ENCODE measurements around the gene SHB.

SHB gene

GRCh38 chr9:38068701-38069628 lies at the start of gene SHB:
Gene SHB (minus strand): TSS chr9:38069227. CDS start chr9:38068645, 582 bp downstream.
- DNase-seq (ENCODE audit: extremely low spot score, insufficient read length, low read depth): peak; percentile 91
- FAIRE-seq: no peak

DNA sequence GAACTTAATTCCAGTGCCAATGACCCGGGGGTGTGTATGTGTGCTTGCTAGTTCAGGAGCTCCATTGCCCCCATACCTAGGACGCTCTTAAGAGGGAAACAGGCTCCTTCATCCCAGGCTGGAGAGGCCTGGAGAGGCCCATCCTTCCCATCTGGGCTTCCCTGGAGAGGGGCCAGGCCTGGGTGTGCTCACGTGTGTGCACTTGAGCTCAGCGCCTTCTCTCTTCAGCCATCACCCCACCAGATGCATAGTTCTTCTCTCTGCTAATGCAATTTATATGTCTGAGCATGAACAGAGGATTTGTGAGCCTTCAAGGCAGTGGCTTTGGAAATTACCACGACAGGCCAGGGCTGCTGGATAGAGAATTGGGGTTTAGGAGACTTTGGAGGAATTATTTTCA lies 48.6 kb upstream of the SHB start:
- DNase-seq (ENCODE audit: extremely low spot score, insufficient read length, low read depth) (no peak), FAIRE-seq (no peak)

GRCh38 chr9:38114905-38115304 lies 45.9 kb upstream of the SHB start:
- FAIRE-seq: no peak
- no peak for DNase-seq (ENCODE audit: extremely low spot score, insufficient read length, low read depth)

GRCh38 chr9:38112456-38112855 lies 43.4 kb upstream of the SHB start:
- FAIRE-seq (no peak), DNase-seq (ENCODE audit: extremely low spot score, insufficient read length, low read depth) (no peak)

DNA sequence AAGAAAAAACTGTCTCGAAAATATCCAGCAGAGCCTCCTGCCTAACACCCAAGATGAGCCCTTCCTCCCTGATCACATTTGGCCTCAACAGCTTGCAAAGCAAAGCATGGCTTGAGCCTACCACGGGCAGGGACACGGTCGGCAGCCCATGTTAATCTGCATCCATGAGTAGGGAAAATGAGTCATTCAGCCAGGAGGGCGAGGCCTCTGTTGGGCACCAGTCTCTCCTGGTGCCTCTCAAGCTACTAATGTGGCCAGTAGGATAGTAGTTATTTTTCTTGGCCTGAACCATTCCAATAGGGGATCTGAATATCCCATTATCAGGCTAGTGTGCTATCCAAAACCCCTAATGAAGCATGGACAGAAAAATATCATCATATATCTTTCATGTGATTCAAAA lies 43.0 kb upstream of the SHB start:
- DNase-seq (ENCODE audit: extremely low spot score, insufficient read length, low read depth): no peak
- no peak for FAIRE-seq

DNA sequence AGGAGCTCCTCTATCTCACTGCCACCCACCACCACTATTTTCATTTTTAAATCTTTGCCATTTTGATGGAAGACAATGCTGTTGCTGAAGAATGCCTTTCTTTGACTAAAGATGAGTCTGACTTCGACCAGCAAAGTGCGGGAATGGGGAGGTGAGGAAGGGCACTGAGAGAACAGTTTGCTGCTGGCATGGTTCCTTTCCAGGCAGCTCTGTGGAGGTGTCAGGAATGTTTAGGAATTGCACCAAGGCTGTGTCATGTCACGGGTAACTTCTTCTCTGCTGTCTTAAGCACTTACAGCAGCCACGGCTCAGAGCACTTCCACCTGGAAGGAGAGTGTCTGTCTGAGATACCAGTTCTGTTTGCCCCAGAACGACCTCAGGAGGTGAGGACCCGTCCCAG lies 41.4 kb upstream of the SHB start:
- FAIRE-seq: no peak
- no peak for DNase-seq (ENCODE audit: extremely low spot score, insufficient read length, low read depth)

DNA sequence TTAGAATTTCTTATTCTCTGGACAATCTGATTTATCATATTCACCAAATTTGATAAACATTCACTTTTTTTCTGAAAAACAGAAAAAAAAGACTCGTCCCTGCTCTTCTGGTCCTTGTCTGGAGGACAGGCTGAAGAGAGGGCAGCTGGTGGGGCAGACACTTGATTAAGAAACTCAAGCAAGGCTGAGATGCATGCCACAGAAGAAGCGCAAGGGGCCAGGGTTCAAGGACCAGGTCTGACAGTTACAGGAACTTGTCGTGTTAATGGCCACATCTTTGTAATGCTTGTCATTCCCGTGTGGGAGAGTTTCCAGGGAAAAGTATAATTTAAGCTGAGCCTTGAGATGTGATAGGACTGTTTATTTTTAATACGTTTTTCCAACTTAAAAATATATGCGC lies 40.6 kb upstream of the SHB start:
- no peak for FAIRE-seq
- DNase-seq (ENCODE audit: extremely low spot score, insufficient read length, low read depth): no peak

- FAIRE-seq: no peak
Observed at GRCh38 chr9:38108326-38108725, 39.3 kb upstream of the SHB start.

GRCh38 chr9:38107811-38108304 lies 38.8 kb upstream of the SHB start:
- FAIRE-seq: peak; percentile 24
- no peak for DNase-seq (ENCODE audit: extremely low spot score, insufficient read length, low read depth)

More at GRCh38 chr9:38108326-38108725, 39.3 kb upstream of the SHB start:
- DNase-seq (ENCODE audit: extremely low spot score, insufficient read length, low read depth): no peak

DNA sequence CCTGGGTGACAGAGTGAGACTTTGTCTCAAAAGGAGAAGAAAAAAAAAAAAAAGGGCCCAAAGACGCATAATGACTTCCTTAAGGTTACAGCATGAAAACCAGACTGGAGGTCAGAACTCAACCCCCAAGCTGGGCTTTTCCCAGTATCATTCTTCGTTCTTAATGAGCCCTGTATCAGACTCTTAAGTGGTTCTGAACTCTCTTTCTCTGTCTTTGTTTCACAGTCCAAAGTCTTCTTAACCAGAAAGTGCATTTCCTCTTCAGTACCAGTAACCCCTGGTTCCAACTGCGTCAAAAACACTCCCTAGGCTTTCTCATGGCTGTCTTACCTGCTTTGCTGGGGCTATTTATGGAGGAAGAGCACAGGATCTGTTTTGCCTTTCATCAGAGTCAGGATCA lies 38.4 kb upstream of the SHB start:
- DNase-seq (ENCODE audit: extremely low spot score, insufficient read length, low read depth) (no peak), FAIRE-seq (no peak)

GRCh38 chr9:38106488-38106887 lies 37.5 kb upstream of the SHB start:
- FAIRE-seq: no peak
- no peak for DNase-seq (ENCODE audit: extremely low spot score, insufficient read length, low read depth)

DNA sequence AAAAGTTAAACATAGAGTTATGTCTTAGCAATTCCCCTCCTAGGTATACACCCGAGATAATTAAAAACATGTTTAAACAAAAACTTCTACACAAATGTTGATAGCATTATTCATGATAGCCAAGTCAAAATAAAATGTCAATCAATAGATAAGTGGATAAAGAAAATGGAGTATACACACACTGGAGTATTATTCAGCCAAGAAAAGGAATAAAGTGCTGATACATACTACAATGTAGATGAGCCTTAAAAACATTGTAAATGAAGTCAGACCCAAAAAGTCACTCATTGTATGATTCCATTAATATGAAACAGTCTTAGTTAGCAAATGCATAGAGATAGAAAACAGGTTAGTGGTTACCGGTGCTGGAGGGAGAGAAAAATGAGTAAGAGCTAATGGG lies 34.3 kb upstream of the SHB start:
- no peak for DNase-seq (ENCODE audit: extremely low spot score, insufficient read length, low read depth)
- FAIRE-seq: no peak

GRCh38 chr9:38101423-38101822 lies 32.4 kb upstream of the SHB start:
- DNase-seq (ENCODE audit: extremely low spot score, insufficient read length, low read depth) (no peak), FAIRE-seq (no peak)

DNA sequence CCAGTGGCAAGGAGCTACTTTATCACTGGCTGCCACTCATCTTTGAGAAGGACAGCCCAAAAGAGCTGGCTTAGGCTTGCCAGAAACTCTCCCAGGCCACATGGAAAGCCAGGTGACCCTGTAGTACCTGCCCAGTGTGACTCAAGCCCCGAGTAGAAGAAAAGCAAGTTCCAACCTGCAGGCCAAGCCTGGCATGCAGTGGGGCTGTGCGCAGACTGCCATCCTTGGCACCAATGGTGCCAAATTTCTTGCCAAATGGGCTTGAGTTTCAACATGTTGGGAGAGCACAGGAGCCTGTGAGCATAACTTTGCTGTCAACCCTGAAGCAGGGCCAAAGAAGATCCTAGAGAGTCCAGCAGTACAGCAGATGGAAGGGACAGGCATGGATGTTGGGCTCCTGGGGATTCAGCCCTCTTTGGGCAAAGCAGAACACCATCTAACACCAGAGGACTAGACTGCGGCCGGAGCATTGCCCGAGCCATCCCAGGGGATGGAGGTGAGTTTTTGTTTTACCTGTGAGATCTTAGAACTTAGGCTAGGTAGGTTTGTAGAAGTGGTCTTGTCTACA lies 27.3 kb upstream of the SHB start:
- no peak for FAIRE-seq

GRCh38 chr9:38094165-38094564 lies 25.1 kb upstream of the SHB start:
- no peak for FAIRE-seq
- DNase-seq (ENCODE audit: extremely low spot score, insufficient read length, low read depth): no peak

More for the DNA sequence above, 27.3 kb upstream of the SHB start:
- no peak for DNase-seq (ENCODE audit: extremely low spot score, insufficient read length, low read depth)

DNA sequence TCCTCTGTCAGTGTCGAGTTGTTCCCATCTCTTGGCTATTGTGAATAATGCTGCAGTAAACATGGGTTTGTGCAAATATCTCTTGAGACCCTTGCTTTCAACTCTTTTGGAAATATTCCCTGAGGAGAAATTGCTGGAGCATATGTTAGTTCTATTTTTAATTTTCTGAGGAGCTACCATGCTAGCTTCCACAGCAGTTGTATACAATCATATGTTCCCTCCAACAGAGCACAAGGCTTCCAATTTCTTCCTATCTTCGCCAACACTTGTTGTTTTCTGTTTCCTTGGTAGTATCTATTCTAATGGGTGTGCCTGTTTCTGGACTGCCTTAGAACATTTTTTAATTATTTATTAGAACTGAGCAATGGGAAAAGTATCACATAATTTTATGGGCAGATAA lies 23.6 kb upstream of the SHB start:
- no peak for DNase-seq (ENCODE audit: extremely low spot score, insufficient read length, low read depth)
- FAIRE-seq: no peak

DNA sequence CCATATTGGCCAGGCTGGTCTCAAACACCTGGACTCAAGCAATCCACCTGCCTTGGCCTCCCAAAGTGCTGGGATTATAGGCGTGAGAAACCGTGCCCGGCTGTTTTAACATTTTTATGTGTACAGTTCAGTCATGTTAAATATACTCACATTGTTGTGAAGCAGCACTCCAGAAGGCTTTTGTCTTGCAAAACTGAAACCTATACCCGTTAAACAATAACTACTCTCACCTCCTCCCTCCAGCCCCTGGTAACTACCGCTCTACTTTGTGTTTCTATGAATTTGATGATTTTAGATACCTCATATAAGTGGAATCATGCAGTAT lies 23.1 kb upstream of the SHB start:
- DNase-seq (ENCODE audit: extremely low spot score, insufficient read length, low read depth) (no peak), FAIRE-seq (peak; percentile 94)

DNA sequence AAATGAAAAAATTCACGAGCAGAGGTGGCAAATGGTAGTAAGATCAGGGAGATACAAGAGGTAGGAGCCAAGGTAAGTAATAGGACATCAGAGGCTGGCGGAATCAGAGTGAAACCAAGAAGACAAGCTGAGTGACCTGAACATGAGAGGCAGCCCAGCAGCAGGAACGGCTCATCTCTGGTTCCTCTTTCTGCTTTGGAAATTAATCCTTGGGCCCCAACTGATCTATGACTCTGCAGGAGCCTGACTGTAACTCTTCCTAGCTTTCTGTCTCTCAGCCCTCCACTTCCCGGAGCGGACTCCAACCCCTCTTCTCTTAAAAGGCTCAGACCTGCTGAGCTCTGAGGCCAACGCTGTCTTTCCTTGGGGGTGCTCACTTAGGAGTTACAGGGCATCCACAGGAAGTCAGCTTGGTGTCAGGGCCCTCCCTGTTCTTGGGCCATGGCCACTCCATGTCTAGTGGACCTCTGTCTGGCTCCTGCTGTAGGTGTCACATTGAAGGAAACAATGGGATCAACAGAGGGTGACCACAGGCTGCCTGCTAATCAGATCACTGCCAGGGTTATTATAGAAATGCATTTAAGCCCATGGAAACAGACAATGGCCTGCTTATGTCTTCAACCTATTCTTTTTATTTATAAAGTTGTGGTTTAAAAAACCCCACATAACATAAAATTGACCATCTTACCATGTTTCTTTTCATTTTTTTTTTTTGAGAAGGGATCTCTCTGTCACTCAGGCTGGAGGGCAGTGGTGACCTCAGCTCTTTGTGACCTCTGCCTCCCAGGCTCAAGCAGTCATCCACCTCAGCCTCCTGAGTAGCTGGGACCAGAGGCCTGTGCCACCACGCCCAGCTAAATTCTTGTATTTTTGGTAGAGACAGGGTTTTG lies 22.5 kb upstream of the SHB start:
- FAIRE-seq: peak; percentile 91
- DNase-seq (ENCODE audit: extremely low spot score, insufficient read length, low read depth): no peak

DNA sequence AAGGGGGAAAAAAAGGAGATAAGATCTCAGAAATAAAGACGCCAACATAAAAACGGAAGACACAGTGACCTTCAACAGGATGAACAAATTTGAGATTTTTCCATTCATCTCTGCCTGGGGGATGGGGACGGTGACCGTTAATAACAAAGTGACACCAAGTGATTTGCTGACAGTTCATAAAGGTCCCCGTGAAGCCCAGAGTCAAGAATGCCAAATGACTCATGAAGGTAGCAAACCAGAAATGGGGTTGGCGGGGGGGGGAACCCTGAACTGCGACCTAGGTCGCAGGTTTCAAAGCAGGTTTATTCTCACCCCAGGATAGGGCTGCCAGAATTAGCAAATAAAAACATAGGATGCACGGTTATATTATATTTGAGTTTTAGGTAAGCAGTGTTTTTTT lies 21.1 kb upstream of the SHB start:
- no peak for DNase-seq (ENCODE audit: extremely low spot score, insufficient read length, low read depth)
- peak; percentile 89 for FAIRE-seq

DNA sequence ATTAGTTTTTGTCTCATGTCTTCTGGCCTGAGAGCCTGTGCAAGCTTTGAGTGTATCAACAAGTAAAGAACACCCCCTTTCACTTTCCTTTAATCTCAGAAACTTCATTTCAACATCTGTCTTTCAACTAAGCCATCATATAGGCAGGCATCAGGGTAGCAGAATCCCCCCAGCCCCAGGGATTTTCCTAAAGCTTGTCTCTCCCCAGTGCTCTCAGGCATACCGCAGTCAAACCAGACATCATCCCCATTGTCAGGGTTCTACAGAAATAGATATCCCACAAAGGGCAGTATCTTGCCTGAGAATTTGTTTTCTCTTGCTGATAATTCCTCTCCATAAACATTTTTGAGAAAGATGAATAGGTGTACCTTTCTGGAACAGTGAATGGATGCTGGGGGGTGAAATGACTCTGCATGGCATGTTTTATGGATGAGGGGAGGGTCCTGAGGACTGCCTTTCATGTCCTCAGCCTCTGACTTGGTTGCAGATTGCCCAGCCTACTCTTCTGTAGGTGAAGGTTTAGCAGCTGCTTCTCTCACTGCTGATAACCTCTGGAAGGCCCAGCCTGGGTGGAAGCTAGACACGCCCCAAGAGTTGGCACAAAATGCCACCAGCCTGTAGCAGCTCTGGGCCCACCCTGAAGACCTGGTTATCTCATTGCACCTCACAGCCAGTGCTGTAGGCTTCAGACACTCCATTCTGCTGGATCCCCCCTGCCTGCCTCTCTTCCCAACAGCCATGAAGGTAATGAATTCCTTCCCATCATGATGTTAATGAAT lies 20.5 kb upstream of the SHB start:
- no peak for DNase-seq (ENCODE audit: extremely low spot score, insufficient read length, low read depth)
- peak; percentile 66 for FAIRE-seq

Measured in GM18507 (cell line).